Gastrocnemius medialis (tissue), 4 donors: ENCODE data around the gene COA5. TPM values are rescaled to one million over a fixed set of nuclear protein-coding genes. Genes with fewer than 3 reads are reported as not detected.

ENCODE experiments used
- ATAC-seq, 2 donors: fragments of 150-250 bp; one replicate each; pipeline ENCODE4 v1.9.1; 2016
- DNase-seq, 2 donors: peaks; one replicate each; pipeline ENCODE4 v3.0.0-alpha.2; 2019
- H3K27ac ChIP-seq, 4 donors: fragments of 200-600 bp; sonication (generic); 1 replicate in 1 of 4; 2 replicates in 3 of 4; pipeline ENCODE4 v1.5.1; 2016 to 2018; ENCODE audit warnings: mild to moderate bottlenecking in 2 of 4, moderate library complexity in 1 of 4
- H3K27me3 ChIP-seq, 3 donors: fragments of 200-600 bp; sonication (generic) in 2 of 3; 1 replicate in 1 of 3; 2 replicates in 2 of 3; pipeline versions ENCODE4 v1.5.1 to v1.6.0; 2016 to 2019; ENCODE audit warnings: mild to moderate bottlenecking in 1 of 3, moderate library complexity in 1 of 3
- H3K36me3 ChIP-seq, 2 donors: fragments of 200-600 bp; sonication (generic) in 1 of 2; one replicate each; pipeline ENCODE4 v1.5.1; 2017 to 2018
- H3K4me1 ChIP-seq, 2 donors: fragments of 200-600 bp; sonication (generic) in 1 of 2; one replicate each; pipeline ENCODE4 v1.5.1; 2016 to 2017; ENCODE audit warnings: mild to moderate bottlenecking in 2 of 2
- H3K4me3 ChIP-seq, 4 donors: fragments of 200-600 bp; sonication (generic) in 3 of 4; 1 replicate in 1 of 4; 2 replicates in 3 of 4; pipeline ENCODE4 v1.5.1; 2016 to 2019; ENCODE audit warnings: mild to moderate bottlenecking in 2 of 4
- H3K9me3 ChIP-seq, 3 donors: fragments of 200-600 bp; sonication (generic) in 2 of 3; 1 replicate in 1 of 3; 2 replicates in 2 of 3; pipeline ENCODE4 v1.5.1; 2016 to 2019
- CTCF ChIP-seq, 5 experiments: fragments of 450-650 bp in 3 of 5; fragments of 200-600 bp in 2 of 5; sonication (generic) in 2 of 5; IDR thresholded peaks in 4 of 5; conservative IDR thresholded peaks in 1 of 5; 1 replicate in 4 of 5; 2 replicates in 1 of 5; pipeline ENCODE4 v1.5.1; 2016 to 2019; ENCODE audit warnings: antibody characterized with exemption in 5 of 5, mild to moderate bottlenecking in 3 of 5, moderate library complexity in 3 of 5
- POLR2A ChIP-seq, 2 donors: fragments of 450-650 bp; IDR thresholded peaks; one replicate each; pipeline ENCODE4 v1.6.1; 2017; ENCODE audit warnings: antibody characterized with exemption in 2 of 2, mild to moderate bottlenecking in 2 of 2, moderate library complexity in 2 of 2
- in situ Hi-C, 4 donors: fragments of 200-750 bp; cut with MboI; loops; one replicate each; pipeline versions ENCODE4 v1.15.0 to v1.8.0; 2017; ENCODE audit warnings: low sequenced_read_pairs in 4 of 4
- intact Hi-C: fragments of 100-400 bp; cut with DNase I; formaldehyde crosslinking; loops from one replicate; pipeline ENCODE4 v1.15.1; 2023; ENCODE audit warnings: low total_unique reads
- total RNA-seq, 4 donors: library from RNA; depleted of rRNA; stranded (reverse); fragments of >200 nt; gene quantifications; one replicate each; pipeline versions ENCODE4 v1.1.0 to v1.2.3, GENCODE V29; 2016

The COA5 gene
- total RNA-seq, 4 donors from 2014 or later: 26.1 to 45.1 (median 31.0) TPM

DNA sequence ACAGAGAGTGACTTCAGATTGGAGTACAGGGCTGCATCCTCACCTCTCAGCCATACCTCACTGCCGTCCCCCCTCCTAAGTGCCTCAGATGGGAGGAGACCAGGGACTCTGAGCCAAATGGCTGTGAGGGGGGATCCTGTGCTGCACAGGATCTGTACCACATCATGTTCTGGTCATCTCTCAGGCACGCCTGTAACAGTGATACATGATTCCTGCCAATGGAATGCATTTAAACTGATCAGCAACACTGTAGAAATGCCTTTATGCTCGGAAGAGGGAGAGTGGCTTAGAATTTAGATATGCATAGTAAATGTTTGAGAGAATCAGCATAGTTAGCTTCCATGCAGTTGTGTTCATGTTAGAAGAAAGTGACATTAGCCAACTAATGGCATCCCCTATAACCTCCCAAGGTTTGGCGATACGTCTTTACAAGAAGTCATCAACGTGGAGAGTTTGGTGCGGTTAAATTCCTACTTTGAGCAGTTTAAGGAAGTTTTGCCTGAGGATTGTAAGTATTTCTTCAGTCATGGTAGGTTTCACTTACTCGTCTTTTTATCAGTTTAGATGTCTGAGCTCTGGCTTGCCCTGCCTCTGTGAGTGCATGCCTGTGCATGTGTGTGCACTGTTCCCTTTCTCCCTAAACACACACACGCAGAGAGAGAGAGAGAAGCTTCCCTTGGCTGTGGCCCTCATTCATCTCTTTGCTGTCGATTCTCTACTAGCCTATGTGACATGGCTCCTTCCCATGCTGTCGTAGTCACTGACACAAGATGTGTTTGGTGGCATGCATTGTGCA, 40.0 kb downstream of the COA5 start:
- intact Hi-C loops (loop anchor here (10.0 kb wide), 1 partner anchor 154 kb away; no protein-coding TSS in a partner anchor), in situ Hi-C loops (loop anchor here in 1 of 4 donors (25.0 kb wide), 1 partner anchor 156 kb away; no protein-coding TSS in a partner anchor)
- no peak overlapping the region for H3K27ac ChIP-seq
- no peaks in the 10 kb centered on the region for H3K9me3 ChIP-seq
- DNase-seq: no peak
- H3K4me3 ChIP-seq: no peak overlapping the region
- no peak for ATAC-seq
- H3K4me1 ChIP-seq: peaks cover 0 to 5% of the 10 kb centered on the region in 2 donors
- no peaks in the 10 kb centered on the region for H3K27me3 ChIP-seq
- H3K36me3 ChIP-seq: peaks cover 0 to 62% of the 10 kb centered on the region in 2 donors
- TF ChIP-seq POLR2A (IDR thresholded peaks at IDR 0.05) (no peak), CTCF (IDR thresholded peaks at IDR 0.05 in 4 of 5, conservative IDR thresholded peaks at IDR 0.05 in 1 of 5) (no peak)

- ATAC-seq (no peak), DNase-seq (no peak)
- Histone ChIP-seq H3K27me3 (no peaks in the 10 kb centered on the region), H3K4me3 (no peak overlapping the region), H3K27ac (no peak overlapping the region), H3K36me3 (peaks cover 0 to 57% of the 10 kb centered on the region in 2 donors), H3K4me1 (peaks cover 7 to 20% of the 10 kb centered on the region in 2 donors), H3K9me3 (no peaks in the 10 kb centered on the region)
- in situ Hi-C loops (loop anchor here in 1 of 4 donors (25.0 kb wide), 1 partner anchor 154 kb away; no protein-coding TSS in a partner anchor), intact Hi-C loops (loop anchor here (10.0 kb wide), 1 partner anchor 151 kb away; no protein-coding TSS in a partner anchor)
- no peak for TF ChIP-seq CTCF (IDR thresholded peaks at IDR 0.05 in 4 of 5, conservative IDR thresholded peaks at IDR 0.05 in 1 of 5)
- TF ChIP-seq POLR2A (IDR thresholded peaks at IDR 0.05): no peak
These were observed 42.4 kb downstream of the COA5 start for GRCh38 chr2:98565941-98566340.

DNA sequence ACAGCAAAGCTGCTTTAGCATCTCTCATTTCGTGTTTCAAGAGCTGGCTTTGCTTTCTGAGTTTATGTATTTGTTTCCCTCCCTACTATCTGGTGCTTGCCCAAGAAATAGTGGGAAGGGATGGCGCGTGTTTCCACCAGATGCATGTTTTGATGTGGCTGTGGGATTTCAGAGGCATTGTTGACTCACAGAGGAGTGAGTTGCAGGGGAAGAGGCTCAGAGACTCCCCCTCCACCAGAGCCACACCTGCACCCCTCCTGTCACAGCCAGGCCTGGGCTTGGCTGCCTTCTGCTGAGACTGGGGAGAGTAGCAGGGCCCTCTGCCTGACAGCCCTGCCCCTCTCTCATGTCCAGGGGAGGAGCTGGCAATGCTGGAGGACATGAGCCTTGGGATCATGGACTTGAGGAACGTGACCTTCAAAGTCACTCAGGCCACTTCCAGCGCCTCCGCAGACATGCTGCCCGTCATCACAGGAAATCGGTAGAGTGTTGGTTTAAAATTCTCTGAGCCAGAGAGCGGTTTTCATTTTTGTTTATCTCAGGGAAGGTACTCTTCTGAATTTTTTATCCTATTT, 42.9 kb downstream of the COA5 start:
- in situ Hi-C loops: loop anchor here in 1 of 4 donors (25.0 kb wide), 1 partner anchor 153 kb away; no protein-coding TSS in a partner anchor
- Histone ChIP-seq H3K9me3 (no peaks in the 10 kb centered on the region), H3K4me3 (no peak overlapping the region), H3K36me3 (peaks cover 0 to 52% of the 10 kb centered on the region in 2 donors), H3K27me3 (no peaks in the 10 kb centered on the region), H3K4me1 (peaks cover 7 to 20% of the 10 kb centered on the region in 2 donors), H3K27ac (peak overlapping the region in 1 of 4 donors; percentile 9)
- intact Hi-C loops: loop anchor here (10.0 kb wide), 1 partner anchor 151 kb away; no protein-coding TSS in a partner anchor
- no peak for ATAC-seq
- TF ChIP-seq POLR2A (IDR thresholded peaks at IDR 0.05): no peak
- no peak for TF ChIP-seq CTCF (IDR thresholded peaks at IDR 0.05 in 4 of 5, conservative IDR thresholded peaks at IDR 0.05 in 1 of 5)
- DNase-seq: no peak

- Histone ChIP-seq H3K36me3 (peaks cover 0 to 49% of the 10 kb centered on the region in 2 donors), H3K4me3 (no peak overlapping the region), H3K9me3 (no peaks in the 10 kb centered on the region), H3K4me1 (peaks cover 7 to 23% of the 10 kb centered on the region in 2 donors), H3K27ac (peak overlapping the region in 2 of 4 donors; percentile 32 to 43), H3K27me3 (no peaks in the 10 kb centered on the region)
- DNase-seq: no peak
- in situ Hi-C loops (loop anchor here in 1 of 4 donors (25.0 kb wide), 1 partner anchor 152 kb away; no protein-coding TSS in a partner anchor), intact Hi-C loops (loop anchor here (10.0 kb wide), 1 partner anchor 150 kb away; no protein-coding TSS in a partner anchor)
- TF ChIP-seq POLR2A (IDR thresholded peaks at IDR 0.05) (no peak), CTCF (IDR thresholded peaks at IDR 0.05 in 4 of 5, conservative IDR thresholded peaks at IDR 0.05 in 1 of 5) (no peak)
- no peak for ATAC-seq
These were observed 43.7 kb downstream of the COA5 start for GRCh38 chr2:98564541-98565132.
